HepG2 (cell line): ENCODE data around the gene RAC3. TPM values are rescaled to one million over a fixed set of nuclear protein-coding genes. Genes with fewer than 3 reads are reported as not detected.
A peak's percentile ranks its signal among the peaks of the same experiment; 100 is the strongest.

Source experiments
- CHD4 ChIP-seq: fragments of 200-600 bp; sonication (generic); IDR thresholded peaks from 2 replicates; pipeline ENCODE4 v1.7.0; 2017; ENCODE audit warnings: mild to moderate bottlenecking, low read length, borderline replicate concordance
- DPF2 ChIP-seq: sonication (generic); formaldehyde crosslinking; IDR thresholded peaks from 2 replicates; pipeline ENCODE4 v1.4.0; 2020; ENCODE audit warnings: mild to moderate bottlenecking, low read depth, missing genetic modification reagents, borderline replicate concordance
- FOXJ3 ChIP-seq: sonication (generic); formaldehyde crosslinking; IDR thresholded peaks from 2 replicates; pipeline ENCODE4 v1.4.0; 2020; ENCODE audit warnings: missing genetic modification reagents, mild to moderate bottlenecking, borderline replicate concordance
- KLF16 ChIP-seq, 2 experiments: sonication (generic) in 1 of 2; formaldehyde crosslinking in 1 of 2; IDR thresholded peaks; 2 replicates each; pipeline versions ENCODE4 v1.6.1 to v1.8.0; 2016 to 2023; ENCODE audit warnings: missing genetic modification reagents in 2 of 2, missing compliant biosample characterization in 1 of 2
- LRRFIP1 ChIP-seq: sonication (generic); formaldehyde crosslinking; conservative IDR thresholded peaks from 2 replicates; pipeline ENCODE4 v1.4.0; 2020; ENCODE audit warnings: missing genetic modification reagents
- MAFG ChIP-seq: sonication (generic); formaldehyde crosslinking; IDR thresholded peaks from 2 replicates; pipeline ENCODE4 v1.5.1; 2020; ENCODE audit warnings: mild to moderate bottlenecking, missing genetic modification reagents
- MTA1 ChIP-seq: sonication (generic); formaldehyde crosslinking; IDR thresholded peaks from 2 replicates; pipeline ENCODE4 v1.4.0; 2020; ENCODE audit warnings: missing genetic modification reagents, mild to moderate bottlenecking, borderline replicate concordance
- SAFB2 ChIP-seq: sonication (generic); formaldehyde crosslinking; IDR thresholded peaks from 2 replicates; pipeline ENCODE4 v1.5.1; 2020; ENCODE audit warnings: missing genetic modification reagents, low read depth, mild to moderate bottlenecking, borderline replicate concordance
- SMAD1 ChIP-seq: sonication (generic); formaldehyde crosslinking; IDR thresholded peaks from 2 replicates; pipeline ENCODE4 v1.4.0; 2020; ENCODE audit warnings: missing genetic modification reagents, low read depth, mild to moderate bottlenecking, borderline replicate concordance
- SSRP1 ChIP-seq: IDR thresholded peaks from 2 replicates; pipeline ENCODE4 v1.6.1; 2016; ENCODE audit warnings: control low read depth
- polyA plus RNA-seq, 8 experiments: library from polyadenylated mRNA; depleted of rRNA in 3 of 8; stranded (reverse) in 7 of 8; unstranded in 1 of 8; fragments of >200 nt; fragmentation: Illumina TruSeq in 4 of 8; extraction: Trizol in 4 of 8; gene quantifications; 2 replicates each; pipeline versions ENCODE4 v1.2.1 to v1.2.3, GENCODE V29; 2011 to 2016; ENCODE audit warnings: low read depth in 4 of 8, missing spikeins in 1 of 8, mixed read lengths in 1 of 8; ENCODE audit not compliant: insufficient read depth in 1 of 8
- total RNA-seq, 5 experiments: library from RNA; depleted of rRNA; stranded (reverse); fragments of >200 nt; fragmentation: Illumina TruSeq; extraction: Trizol; gene quantifications; 2 replicates each; pipeline ENCODE4 v1.2.3, GENCODE V29; 2016; ENCODE audit warnings: low read depth in 1 of 5
- TF ChIP-seq, protein P1 (sequence below): sonication (generic); formaldehyde crosslinking; IDR thresholded peaks from 2 replicates; pipeline ENCODE4 v1.4.0; 2020; ENCODE audit warnings: missing genetic modification reagents
- TF ChIP-seq, protein P2 (sequence below): fragments of 450-650 bp; IDR thresholded peaks from 2 replicates; pipeline ENCODE4 v1.6.1; 2017; ENCODE audit warnings: mild to moderate bottlenecking
- TF ChIP-seq, protein P3 (sequence below): sonication (generic); formaldehyde crosslinking; IDR thresholded peaks from 2 replicates; pipeline ENCODE4 v1.4.0; 2020; ENCODE audit warnings: mild to moderate bottlenecking, missing genetic modification reagents
- TF ChIP-seq, protein P4 (sequence below): sonication (generic); formaldehyde crosslinking; IDR thresholded peaks from 2 replicates; pipeline ENCODE4 v1.4.0; 2020; ENCODE audit warnings: missing genetic modification reagents, borderline replicate concordance
- TF ChIP-seq, protein P5 (sequence below): IDR thresholded peaks from 2 replicates; pipeline ENCODE4 v1.6.1; 2016; ENCODE audit warnings: mild to moderate bottlenecking, missing biosample characterization, missing genetic modification reagents

Gene RAC3
- total and polyA plus RNA-seq, 2 of the 13 experiments (the other 11 are each of a cell fraction or from before 2014, with no cell fraction given), result 10.5 to 21.3 TPM

DNA sequence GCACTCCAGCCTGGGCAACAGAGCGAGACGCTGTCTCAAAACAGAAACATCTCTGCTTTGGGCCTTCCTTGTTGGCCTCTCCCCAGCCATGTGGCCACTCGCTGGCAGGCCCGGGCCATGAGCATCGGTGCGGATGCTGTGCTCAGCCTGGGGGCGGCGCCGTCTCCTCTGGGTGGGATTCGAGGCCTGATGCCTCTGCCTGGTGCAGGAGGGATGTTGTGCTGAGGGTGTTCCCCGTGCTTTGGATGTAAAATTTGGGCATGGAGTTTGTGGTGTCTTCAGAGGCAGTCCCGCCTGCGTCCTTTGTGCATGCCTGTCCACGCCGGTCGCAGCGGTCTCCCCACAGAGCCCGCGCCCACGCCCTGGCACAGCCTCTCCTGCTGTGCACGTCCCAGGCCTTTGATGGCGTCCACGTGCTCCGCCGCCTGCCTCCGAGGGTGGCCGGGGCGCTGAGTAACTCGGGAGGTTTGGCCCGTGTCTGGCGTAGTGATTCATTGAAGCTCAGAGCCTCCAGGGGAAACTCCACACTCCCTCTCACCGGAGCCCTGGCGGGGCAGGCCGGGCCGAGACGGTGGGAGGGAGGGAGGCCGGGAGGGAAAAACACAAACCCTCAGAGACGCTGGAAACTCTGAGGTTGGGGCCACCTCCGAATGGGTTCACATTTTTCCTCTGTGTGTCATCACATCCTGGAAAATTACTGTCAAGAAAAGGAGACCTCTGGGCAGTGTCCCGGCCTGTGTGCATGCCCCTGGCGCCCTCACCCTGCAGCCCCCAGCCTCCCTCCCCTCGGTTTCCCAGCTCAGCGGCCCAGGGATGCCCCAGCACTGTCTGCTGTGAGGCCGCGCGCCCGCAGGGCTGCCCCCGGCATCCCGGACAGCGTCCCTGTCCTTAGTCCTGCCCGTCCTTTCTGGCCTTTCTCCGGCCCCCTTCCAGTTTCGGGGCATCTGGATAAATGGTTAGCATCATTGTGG, 27.8 kb upstream of the RAC3 start (continued):
- TF ChIP-seq DPF2 (CRISPR knock-in tag) (0 out of 2 replicates have a peak, but pooled peaks have one; percentile 12), SMAD1 (CRISPR knock-in tag) (peak; percentile 54; the same call in 1 of the 2 replicates), LRRFIP1 (CRISPR knock-in tag) (no peak), KLF16 (CRISPR knock-in tag; IDR thresholded peaks at IDR 0.05) (peak; percentile 34 to 76; a peak in 2 of 4 replicates), SAFB2 (CRISPR knock-in tag) (peak; percentile 81; the same call in 1 of the 2 replicates), SSRP1 (CRISPR knock-in tag) (0 out of 2 replicates have a peak, but pooled peaks have one; percentile 41), CHD4 (no peak), MAFG (no peak), MTA1 (CRISPR knock-in tag) (peak; percentile 63; the same call in 1 of the 2 replicates), FOXJ3 (CRISPR knock-in tag) (no peak)
- TF ChIP-seq, protein P1, sequence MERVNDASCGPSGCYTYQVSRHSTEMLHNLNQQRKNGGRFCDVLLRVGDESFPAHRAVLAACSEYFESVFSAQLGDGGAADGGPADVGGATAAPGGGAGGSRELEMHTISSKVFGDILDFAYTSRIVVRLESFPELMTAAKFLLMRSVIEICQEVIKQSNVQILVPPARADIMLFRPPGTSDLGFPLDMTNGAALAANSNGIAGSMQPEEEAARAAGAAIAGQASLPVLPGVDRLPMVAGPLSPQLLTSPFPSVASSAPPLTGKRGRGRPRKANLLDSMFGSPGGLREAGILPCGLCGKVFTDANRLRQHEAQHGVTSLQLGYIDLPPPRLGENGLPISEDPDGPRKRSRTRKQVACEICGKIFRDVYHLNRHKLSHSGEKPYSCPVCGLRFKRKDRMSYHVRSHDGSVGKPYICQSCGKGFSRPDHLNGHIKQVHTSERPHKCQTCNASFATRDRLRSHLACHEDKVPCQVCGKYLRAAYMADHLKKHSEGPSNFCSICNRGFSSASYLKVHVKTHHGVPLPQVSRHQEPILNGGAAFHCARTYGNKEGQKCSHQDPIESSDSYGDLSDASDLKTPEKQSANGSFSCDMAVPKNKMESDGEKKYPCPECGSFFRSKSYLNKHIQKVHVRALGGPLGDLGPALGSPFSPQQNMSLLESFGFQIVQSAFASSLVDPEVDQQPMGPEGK (CRISPR knock-in tag), result peak; percentile 92
- TF ChIP-seq, protein P2, sequence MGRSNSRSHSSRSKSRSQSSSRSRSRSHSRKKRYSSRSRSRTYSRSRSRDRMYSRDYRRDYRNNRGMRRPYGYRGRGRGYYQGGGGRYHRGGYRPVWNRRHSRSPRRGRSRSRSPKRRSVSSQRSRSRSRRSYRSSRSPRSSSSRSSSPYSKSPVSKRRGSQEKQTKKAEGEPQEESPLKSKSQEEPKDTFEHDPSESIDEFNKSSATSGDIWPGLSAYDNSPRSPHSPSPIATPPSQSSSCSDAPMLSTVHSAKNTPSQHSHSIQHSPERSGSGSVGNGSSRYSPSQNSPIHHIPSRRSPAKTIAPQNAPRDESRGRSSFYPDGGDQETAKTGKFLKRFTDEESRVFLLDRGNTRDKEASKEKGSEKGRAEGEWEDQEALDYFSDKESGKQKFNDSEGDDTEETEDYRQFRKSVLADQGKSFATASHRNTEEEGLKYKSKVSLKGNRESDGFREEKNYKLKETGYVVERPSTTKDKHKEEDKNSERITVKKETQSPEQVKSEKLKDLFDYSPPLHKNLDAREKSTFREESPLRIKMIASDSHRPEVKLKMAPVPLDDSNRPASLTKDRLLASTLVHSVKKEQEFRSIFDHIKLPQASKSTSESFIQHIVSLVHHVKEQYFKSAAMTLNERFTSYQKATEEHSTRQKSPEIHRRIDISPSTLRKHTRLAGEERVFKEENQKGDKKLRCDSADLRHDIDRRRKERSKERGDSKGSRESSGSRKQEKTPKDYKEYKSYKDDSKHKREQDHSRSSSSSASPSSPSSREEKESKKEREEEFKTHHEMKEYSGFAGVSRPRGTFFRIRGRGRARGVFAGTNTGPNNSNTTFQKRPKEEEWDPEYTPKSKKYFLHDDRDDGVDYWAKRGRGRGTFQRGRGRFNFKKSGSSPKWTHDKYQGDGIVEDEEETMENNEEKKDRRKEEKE, result no peak
- TF ChIP-seq, protein P3, sequence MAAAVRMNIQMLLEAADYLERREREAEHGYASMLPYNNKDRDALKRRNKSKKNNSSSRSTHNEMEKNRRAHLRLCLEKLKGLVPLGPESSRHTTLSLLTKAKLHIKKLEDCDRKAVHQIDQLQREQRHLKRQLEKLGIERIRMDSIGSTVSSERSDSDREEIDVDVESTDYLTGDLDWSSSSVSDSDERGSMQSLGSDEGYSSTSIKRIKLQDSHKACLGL (CRISPR knock-in tag), result peak; percentile 81; the same call in 1 of the 2 replicates
- TF ChIP-seq, protein P4, sequence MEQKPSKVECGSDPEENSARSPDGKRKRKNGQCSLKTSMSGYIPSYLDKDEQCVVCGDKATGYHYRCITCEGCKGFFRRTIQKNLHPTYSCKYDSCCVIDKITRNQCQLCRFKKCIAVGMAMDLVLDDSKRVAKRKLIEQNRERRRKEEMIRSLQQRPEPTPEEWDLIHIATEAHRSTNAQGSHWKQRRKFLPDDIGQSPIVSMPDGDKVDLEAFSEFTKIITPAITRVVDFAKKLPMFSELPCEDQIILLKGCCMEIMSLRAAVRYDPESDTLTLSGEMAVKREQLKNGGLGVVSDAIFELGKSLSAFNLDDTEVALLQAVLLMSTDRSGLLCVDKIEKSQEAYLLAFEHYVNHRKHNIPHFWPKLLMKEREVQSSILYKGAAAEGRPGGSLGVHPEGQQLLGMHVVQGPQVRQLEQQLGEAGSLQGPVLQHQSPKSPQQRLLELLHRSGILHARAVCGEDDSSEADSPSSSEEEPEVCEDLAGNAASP (CRISPR knock-in tag), result no peak; the same call in 1 of the 2 replicates
- TF ChIP-seq, protein P5, sequence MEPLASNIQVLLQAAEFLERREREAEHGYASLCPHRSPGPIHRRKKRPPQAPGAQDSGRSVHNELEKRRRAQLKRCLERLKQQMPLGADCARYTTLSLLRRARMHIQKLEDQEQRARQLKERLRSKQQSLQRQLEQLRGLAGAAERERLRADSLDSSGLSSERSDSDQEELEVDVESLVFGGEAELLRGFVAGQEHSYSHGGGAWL (CRISPR knock-in tag), result peak; percentile 91
